HepG2 (cell line): ENCODE results near the gene ERRFI1. TPM values are rescaled to one million over a fixed set of nuclear protein-coding genes. Genes with fewer than 3 reads are reported as not detected.
A peak's percentile ranks its signal among the peaks of the same experiment; 100 is the strongest.

Source experiments
- DZIP1 ChIP-seq: sonication (generic); formaldehyde crosslinking; IDR thresholded peaks from 2 replicates; pipeline ENCODE4 v1.5.0; 2020; ENCODE audit warnings: mild to moderate bottlenecking, missing genetic modification reagents
- SALL1 ChIP-seq: sonication (generic); formaldehyde crosslinking; IDR thresholded peaks from 2 replicates; pipeline ENCODE4 v1.8.0; 2022; ENCODE audit warnings: mild to moderate bottlenecking, missing genetic modification reagents
- SNAI1 ChIP-seq: sonication (generic); formaldehyde crosslinking; IDR thresholded peaks from 2 replicates; pipeline ENCODE4 v1.5.0; 2020; ENCODE audit warnings: mild to moderate bottlenecking, missing genetic modification reagents, borderline replicate concordance
- SP1 ChIP-seq, 2 experiments: fragments of 450-650 bp in 1 of 2; sonication (generic) in 1 of 2; formaldehyde crosslinking in 1 of 2; IDR thresholded peaks; 2 replicates each; pipeline versions ENCODE4 v1.4.0 to v1.6.1; 2016 to 2020; ENCODE audit warnings: missing genetic modification reagents in 1 of 2
- STAT5B ChIP-seq: sonication (generic); formaldehyde crosslinking; IDR thresholded peaks from 2 replicates; pipeline ENCODE4 v1.4.0; 2020; ENCODE audit warnings: missing genetic modification reagents
- TFDP2 ChIP-seq: sonication (generic); formaldehyde crosslinking; IDR thresholded peaks from 2 replicates; pipeline ENCODE4 v1.4.0; 2020; ENCODE audit warnings: missing genetic modification reagents
- ZFX ChIP-seq: sonication (generic); formaldehyde crosslinking; IDR thresholded peaks from 2 replicates; pipeline ENCODE4 v1.4.0; 2020; ENCODE audit warnings: mild to moderate bottlenecking, low read depth, missing genetic modification reagents, moderate library complexity
- ZKSCAN5 ChIP-seq: sonication (generic); formaldehyde crosslinking; IDR thresholded peaks from 2 replicates; pipeline ENCODE4 v1.5.1; 2020; ENCODE audit warnings: mild to moderate bottlenecking, missing genetic modification reagents
- ZNF160 ChIP-seq: sonication (generic); formaldehyde crosslinking; IDR thresholded peaks from 2 replicates; pipeline ENCODE4 v1.8.0; 2022; ENCODE audit warnings: mild to moderate bottlenecking, inconsistent platforms, missing genetic modification reagents
- ZNF232 ChIP-seq: sonication (generic); formaldehyde crosslinking; IDR thresholded peaks from 2 replicates; pipeline ENCODE4 v1.4.0; 2020; ENCODE audit warnings: missing genetic modification reagents, borderline replicate concordance
- ZNF317 ChIP-seq: sonication (generic); formaldehyde crosslinking; IDR thresholded peaks from 2 replicates; pipeline ENCODE4 v1.5.0; 2020; ENCODE audit warnings: mild to moderate bottlenecking, missing genetic modification reagents
- ZNF331 ChIP-seq: sonication (generic); formaldehyde crosslinking; IDR thresholded peaks from 2 replicates; pipeline ENCODE4 v1.4.0; 2020; ENCODE audit warnings: missing genetic modification reagents
- ZNF441 ChIP-seq: sonication (generic); formaldehyde crosslinking; IDR thresholded peaks from 2 replicates; pipeline ENCODE4 v1.7.0; 2021; ENCODE audit warnings: missing genetic modification reagents, borderline replicate concordance
- ZNF564 ChIP-seq: sonication (generic); formaldehyde crosslinking; IDR thresholded peaks from 2 replicates; pipeline ENCODE4 v1.8.1; 2023; ENCODE audit warnings: mild to moderate bottlenecking, missing genetic modification reagents
- ZNF644 ChIP-seq: IDR thresholded peaks from 2 replicates; pipeline ENCODE4 v1.6.1; 2016; ENCODE audit warnings: low read depth
- ZNF766 ChIP-seq: sonication (generic); formaldehyde crosslinking; IDR thresholded peaks from 2 replicates; pipeline ENCODE4 v1.5.0; 2020; ENCODE audit warnings: missing genetic modification reagents, borderline replicate concordance
- polyA plus RNA-seq, 8 experiments: library from polyadenylated mRNA; depleted of rRNA in 3 of 8; stranded (reverse) in 7 of 8; unstranded in 1 of 8; fragments of >200 nt; fragmentation: Illumina TruSeq in 4 of 8; extraction: Trizol in 4 of 8; gene quantifications; 2 replicates each; pipeline versions ENCODE4 v1.2.1 to v1.2.3, GENCODE V29; 2011 to 2016; ENCODE audit warnings: low read depth in 4 of 8, missing spikeins in 1 of 8, mixed read lengths in 1 of 8; ENCODE audit not compliant: insufficient read depth in 1 of 8
- total RNA-seq, 5 experiments: library from RNA; depleted of rRNA; stranded (reverse); fragments of >200 nt; fragmentation: Illumina TruSeq; extraction: Trizol; gene quantifications; 2 replicates each; pipeline ENCODE4 v1.2.3, GENCODE V29; 2016; ENCODE audit warnings: low read depth in 1 of 5
- TF ChIP-seq, protein P1 (sequence below): fragments of 450-650 bp; IDR thresholded peaks from 2 replicates; pipeline ENCODE4 v1.6.1; 2016
- TF ChIP-seq, protein P2 (sequence below): sonication (generic); formaldehyde crosslinking; IDR thresholded peaks from 2 replicates; pipeline ENCODE4 v1.4.0; 2020; ENCODE audit warnings: missing genetic modification reagents, borderline replicate concordance
- TF ChIP-seq, protein P3 (sequence below): IDR thresholded peaks from 2 replicates; pipeline ENCODE4 v1.6.1; 2016; ENCODE audit warnings: missing compliant biosample characterization, missing genetic modification reagents, borderline replicate concordance

The ERRFI1 gene
- total and polyA plus RNA-seq, 2 of the 13 experiments (the other 11 are each of a cell fraction or from before 2014, with no cell fraction given) = 84.4 to 753 TPM

DNA sequence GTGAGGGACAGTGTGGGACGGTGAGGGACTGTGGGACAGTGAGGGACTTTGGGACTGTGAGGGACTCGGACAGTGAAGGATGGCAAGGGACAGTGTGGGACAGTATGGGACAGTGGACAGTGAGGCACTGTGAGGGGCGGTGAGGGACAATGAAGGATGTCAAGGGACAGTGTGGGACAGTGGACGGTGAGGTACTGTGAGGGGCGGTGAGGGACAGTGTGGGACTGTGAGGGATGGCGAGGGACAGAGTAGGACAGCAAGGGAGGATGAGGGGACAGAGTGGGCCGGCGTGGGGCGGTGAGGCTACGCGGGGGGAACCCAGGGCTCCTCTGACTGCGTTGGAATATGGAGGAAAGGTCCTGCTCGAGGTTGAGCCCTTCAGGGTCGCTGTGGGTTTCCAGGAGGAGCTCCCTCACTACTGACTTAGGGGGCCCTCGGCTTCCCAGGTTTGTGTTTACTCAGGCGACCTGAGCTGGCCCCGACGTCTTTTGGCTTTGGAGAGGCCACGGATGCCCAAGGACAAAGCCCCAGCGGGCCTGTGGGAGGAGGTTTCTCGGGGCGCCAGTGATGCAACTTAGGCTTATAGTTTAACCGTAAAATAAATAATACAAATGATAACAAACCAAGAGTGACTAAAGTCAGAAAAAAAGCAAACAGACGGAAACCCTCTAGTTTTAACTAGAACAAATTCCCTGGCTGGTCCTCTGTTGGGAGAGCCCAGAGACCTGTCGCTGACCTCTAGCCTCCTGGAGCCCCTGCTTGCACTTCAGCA, 1.1 kb upstream of the ERRFI1 start (continued):
- TF ChIP-seq SNAI1 (CRISPR knock-in tag) (no peak; the same call in 1 of the 2 replicates), SP1 (IDR thresholded peaks at IDR 0.05) (no peak), SP1 (CRISPR knock-in tag; IDR thresholded peaks at IDR 0.05) (no peak), ZNF441 (CRISPR knock-in tag) (no peak), ZKSCAN5 (CRISPR knock-in tag) (no peak), DZIP1 (CRISPR knock-in tag) (no peak), ZNF331 (CRISPR knock-in tag) (no peak; the same call in 1 of the 2 replicates), ZNF160 (CRISPR knock-in tag) (no peak), ZNF564 (CRISPR knock-in tag) (peak; percentile 74), ZNF317 (0 out of 2 replicates have a peak, but pooled peaks have one; percentile 8), SALL1 (peak; percentile 85), ZNF766 (peak; percentile 65; the same call in 1 of the 2 replicates), STAT5B (CRISPR knock-in tag) (no peak), ZNF644 (CRISPR knock-in tag) (no peak), TFDP2 (CRISPR knock-in tag) (no peak), ZFX (CRISPR knock-in tag) (peak; percentile 28; the same call in 1 of the 2 replicates), ZNF232 (peak; percentile 38)
- TF ChIP-seq, protein P1, sequence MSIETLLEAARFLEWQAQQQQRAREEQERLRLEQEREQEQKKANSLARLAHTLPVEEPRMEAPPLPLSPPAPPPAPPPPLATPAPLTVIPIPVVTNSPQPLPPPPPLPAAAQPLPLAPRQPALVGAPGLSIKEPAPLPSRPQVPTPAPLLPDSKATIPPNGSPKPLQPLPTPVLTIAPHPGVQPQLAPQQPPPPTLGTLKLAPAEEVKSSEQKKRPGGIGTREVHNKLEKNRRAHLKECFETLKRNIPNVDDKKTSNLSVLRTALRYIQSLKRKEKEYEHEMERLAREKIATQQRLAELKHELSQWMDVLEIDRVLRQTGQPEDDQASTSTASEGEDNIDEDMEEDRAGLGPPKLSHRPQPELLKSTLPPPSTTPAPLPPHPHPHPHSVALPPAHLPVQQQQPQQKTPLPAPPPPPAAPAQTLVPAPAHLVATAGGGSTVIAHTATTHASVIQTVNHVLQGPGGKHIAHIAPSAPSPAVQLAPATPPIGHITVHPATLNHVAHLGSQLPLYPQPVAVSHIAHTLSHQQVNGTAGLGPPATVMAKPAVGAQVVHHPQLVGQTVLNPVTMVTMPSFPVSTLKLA = no peak
- TF ChIP-seq, protein P2, sequence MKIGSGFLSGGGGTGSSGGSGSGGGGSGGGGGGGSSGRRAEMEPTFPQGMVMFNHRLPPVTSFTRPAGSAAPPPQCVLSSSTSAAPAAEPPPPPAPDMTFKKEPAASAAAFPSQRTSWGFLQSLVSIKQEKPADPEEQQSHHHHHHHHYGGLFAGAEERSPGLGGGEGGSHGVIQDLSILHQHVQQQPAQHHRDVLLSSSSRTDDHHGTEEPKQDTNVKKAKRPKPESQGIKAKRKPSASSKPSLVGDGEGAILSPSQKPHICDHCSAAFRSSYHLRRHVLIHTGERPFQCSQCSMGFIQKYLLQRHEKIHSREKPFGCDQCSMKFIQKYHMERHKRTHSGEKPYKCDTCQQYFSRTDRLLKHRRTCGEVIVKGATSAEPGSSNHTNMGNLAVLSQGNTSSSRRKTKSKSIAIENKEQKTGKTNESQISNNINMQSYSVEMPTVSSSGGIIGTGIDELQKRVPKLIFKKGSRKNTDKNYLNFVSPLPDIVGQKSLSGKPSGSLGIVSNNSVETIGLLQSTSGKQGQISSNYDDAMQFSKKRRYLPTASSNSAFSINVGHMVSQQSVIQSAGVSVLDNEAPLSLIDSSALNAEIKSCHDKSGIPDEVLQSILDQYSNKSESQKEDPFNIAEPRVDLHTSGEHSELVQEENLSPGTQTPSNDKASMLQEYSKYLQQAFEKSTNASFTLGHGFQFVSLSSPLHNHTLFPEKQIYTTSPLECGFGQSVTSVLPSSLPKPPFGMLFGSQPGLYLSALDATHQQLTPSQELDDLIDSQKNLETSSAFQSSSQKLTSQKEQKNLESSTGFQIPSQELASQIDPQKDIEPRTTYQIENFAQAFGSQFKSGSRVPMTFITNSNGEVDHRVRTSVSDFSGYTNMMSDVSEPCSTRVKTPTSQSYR = peak; percentile 33; the same call in 1 of the 2 replicates
- TF ChIP-seq, protein P3, sequence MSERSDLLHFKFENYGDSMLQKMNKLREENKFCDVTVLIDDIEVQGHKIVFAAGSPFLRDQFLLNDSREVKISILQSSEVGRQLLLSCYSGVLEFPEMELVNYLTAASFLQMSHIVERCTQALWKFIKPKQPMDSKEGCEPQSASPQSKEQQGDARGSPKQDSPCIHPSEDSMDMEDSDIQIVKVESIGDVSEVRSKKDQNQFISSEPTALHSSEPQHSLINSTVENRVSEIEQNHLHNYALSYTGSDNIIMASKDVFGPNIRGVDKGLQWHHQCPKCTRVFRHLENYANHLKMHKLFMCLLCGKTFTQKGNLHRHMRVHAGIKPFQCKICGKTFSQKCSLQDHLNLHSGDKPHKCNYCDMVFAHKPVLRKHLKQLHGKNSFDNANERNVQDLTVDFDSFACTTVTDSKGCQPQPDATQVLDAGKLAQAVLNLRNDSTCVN (CRISPR knock-in tag) = no peak; the same call in 1 of the 2 replicates
